OCI-LY7 (cell line): ENCODE measurements around the gene PLN. TPM values are rescaled to one million over a fixed set of nuclear protein-coding genes. Genes with fewer than 3 reads are reported as not detected.

ENCODE experiments used
- BruUV-seq: library from RNA; stranded (reverse); fragments of 400-500 nt; replicated peaks from 2 replicates; lab custom pipeline; 2021; lab: Mats Ljungman, UMichigan
- CTCF ChIA-PET: fragments of 300-600 bp; sonication (Branson Sonifier 250); formaldehyde crosslinking; loops from one replicate; lab custom pipeline; 2022; ENCODE audit warnings: antibody characterized with exemption; ENCODE audit not compliant: unreplicated experiment; lab: Charles Lee
- POLR2A ChIA-PET: fragments of 300-600 bp; sonication (Branson Sonifier 250); formaldehyde crosslinking; loops from one replicate; lab custom pipeline; 2022; ENCODE audit warnings: antibody characterized with exemption; lab: Charles Lee
- DNase-seq: peaks from one replicate; pipeline ENCODE4 v3.0.0-alpha.2; 2015; ENCODE audit warnings: low spot score
- H2AFZ ChIP-seq: fragments of 200-600 bp; sonication (generic), shearing (Covaris generic); 2 replicates; pipeline ENCODE4 v1.6.1; 2014; ENCODE audit warnings: mild to moderate bottlenecking, antibody characterized with exemption, low read length, moderate library complexity
- H3K27ac ChIP-seq: fragments of 200-600 bp; sonication (generic); 2 replicates; pipeline ENCODE4 v1.5.1; 2014; ENCODE audit warnings: mixed run types, low read depth, mild to moderate bottlenecking, moderate library complexity, low read length, inconsistent platforms; ENCODE audit not compliant: poor library complexity, severe bottlenecking
- H3K36me3 ChIP-seq: fragments of 200-600 bp; sonication (generic); 2 replicates; pipeline ENCODE4 v1.6.1; 2014; ENCODE audit warnings: mild to moderate bottlenecking, antibody characterized with exemption, low read length, moderate library complexity, mixed read lengths; ENCODE audit not compliant: insufficient read depth
- H3K4me1 ChIP-seq: fragments of 200-600 bp; sonication (generic); 2 replicates; pipeline ENCODE4 v1.5.1; 2014; ENCODE audit warnings: mild to moderate bottlenecking, low read length; ENCODE audit not compliant: insufficient read depth, poor library complexity, severe bottlenecking
- H3K4me2 ChIP-seq: fragments of 200-600 bp; sonication (generic); 2 replicates; pipeline ENCODE4 v1.6.1; 2014; ENCODE audit warnings: mild to moderate bottlenecking, low read length
- H3K4me3 ChIP-seq: fragments of 200-600 bp; sonication (generic); 2 replicates; pipeline ENCODE4 v1.5.1; 2014; ENCODE audit warnings: mild to moderate bottlenecking, low read depth, low read length; ENCODE audit not compliant: poor library complexity, severe bottlenecking
- H3K79me2 ChIP-seq: fragments of 200-600 bp; sonication (generic); 2 replicates; pipeline ENCODE4 v1.6.1; 2016; ENCODE audit warnings: low read depth, mild to moderate bottlenecking, low read length, moderate library complexity, mixed read lengths; ENCODE audit not compliant: insufficient read depth
- H3K9me2 ChIP-seq: fragments of 200-600 bp; sonication (generic); 2 replicates; pipeline ENCODE4 v1.6.1; 2016; ENCODE audit warnings: mild to moderate bottlenecking, low read length, mixed read lengths; ENCODE audit not compliant: insufficient read depth
- H3K9me3 ChIP-seq: fragments of 200-600 bp; sonication (generic); 2 replicates; pipeline ENCODE4 v1.6.1; 2014; ENCODE audit warnings: mild to moderate bottlenecking, mixed run types, low read length, mixed read lengths
- H4K20me1 ChIP-seq: fragments of 200-600 bp; sonication (generic); 2 replicates; pipeline ENCODE4 v1.6.1; 2014; ENCODE audit warnings: mild to moderate bottlenecking, antibody characterized with exemption, low read length, moderate library complexity, mixed read lengths; ENCODE audit not compliant: insufficient read depth
- EZH2phosphoT487 ChIP-seq: fragments of 200-600 bp; sonication (generic); IDR thresholded peaks from 2 replicates; pipeline ENCODE4 v1.6.1; 2018; ENCODE audit warnings: low read depth, borderline replicate concordance, mild to moderate bottlenecking, mixed run types, antibody characterized with exemption, low read length, moderate library complexity, mixed read lengths
- intact Hi-C: fragments of 100-400 bp; cut with micrococcal nuclease; formaldehyde crosslinking; loops from one replicate; pipeline ENCODE4 v1.10.0; 2022; ENCODE audit not compliant: unreplicated experiment
- total RNA-seq, 2 experiments: library from RNA; depleted of rRNA in 1 of 2; stranded (reverse); fragments of >200 nt in 1 of 2; shearing (Covaris generic) in 1 of 2; gene quantifications; 2 replicates each; pipeline ENCODE4 v1.2.3, GENCODE V29; 2014 to 2022
- TF ChIP-seq, protein P1 (sequence below): fragments of 200-600 bp; sonication (generic); conservative IDR thresholded peaks from 2 replicates; pipeline ENCODE4 v1.5.1; 2014; ENCODE audit warnings: mild to moderate bottlenecking, antibody characterized with exemption, low read length, moderate library complexity, mixed read lengths

Gene PLN
- total RNA-seq, 2 experiments from 2014 or later, result not detected

GRCh38 chr6:118554698-118555097 lies 6.6 kb downstream of the PLN start:
- DNase-seq, result no peak

DNA sequence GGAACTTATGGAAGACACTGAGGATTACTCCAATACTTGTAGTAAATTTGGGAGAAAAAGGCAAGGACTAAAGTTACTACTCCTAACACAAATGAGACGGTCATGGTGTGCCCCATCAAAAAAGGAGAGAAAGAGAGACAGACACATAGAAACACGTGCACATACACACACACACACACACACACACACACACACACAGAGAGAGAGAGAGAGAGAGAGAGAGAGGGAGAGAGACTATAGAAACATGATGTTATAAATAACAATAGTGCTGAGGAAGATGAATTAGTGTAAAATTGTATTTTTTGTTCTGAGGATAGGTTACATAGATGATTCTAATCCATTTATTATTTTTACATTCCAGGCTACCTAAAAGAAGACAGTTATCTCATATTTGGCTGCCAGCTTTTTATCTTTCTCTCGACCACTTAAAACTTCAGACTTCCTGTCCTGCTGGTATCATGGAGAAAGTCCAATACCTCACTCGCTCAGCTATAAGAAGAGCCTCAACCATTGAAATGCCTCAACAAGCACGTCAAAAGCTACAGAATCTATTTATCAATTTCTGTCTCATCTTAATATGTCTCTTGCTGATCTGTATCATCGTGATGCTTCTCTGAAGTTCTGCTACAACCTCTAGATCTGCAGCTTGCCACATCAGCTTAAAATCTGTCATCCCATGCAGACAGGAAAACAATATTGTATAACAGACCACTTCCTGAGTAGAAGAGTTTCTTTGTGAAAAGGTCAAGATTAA lies 10.5 kb downstream of the PLN start:
- ChIA-PET POLR2A (interaction anchor here (0.7 to 1.1 kb wide), 3 partner anchors 14 to 150 kb away, joined by 3 read pairs; no protein-coding TSS in a partner anchor), CTCF (no interaction called here)
- H3K36me3 ChIP-seq, result no peaks in the 10 kb centered on the region
- no peak overlapping the region for H3K27ac ChIP-seq
- TF ChIP-seq, protein P1, sequence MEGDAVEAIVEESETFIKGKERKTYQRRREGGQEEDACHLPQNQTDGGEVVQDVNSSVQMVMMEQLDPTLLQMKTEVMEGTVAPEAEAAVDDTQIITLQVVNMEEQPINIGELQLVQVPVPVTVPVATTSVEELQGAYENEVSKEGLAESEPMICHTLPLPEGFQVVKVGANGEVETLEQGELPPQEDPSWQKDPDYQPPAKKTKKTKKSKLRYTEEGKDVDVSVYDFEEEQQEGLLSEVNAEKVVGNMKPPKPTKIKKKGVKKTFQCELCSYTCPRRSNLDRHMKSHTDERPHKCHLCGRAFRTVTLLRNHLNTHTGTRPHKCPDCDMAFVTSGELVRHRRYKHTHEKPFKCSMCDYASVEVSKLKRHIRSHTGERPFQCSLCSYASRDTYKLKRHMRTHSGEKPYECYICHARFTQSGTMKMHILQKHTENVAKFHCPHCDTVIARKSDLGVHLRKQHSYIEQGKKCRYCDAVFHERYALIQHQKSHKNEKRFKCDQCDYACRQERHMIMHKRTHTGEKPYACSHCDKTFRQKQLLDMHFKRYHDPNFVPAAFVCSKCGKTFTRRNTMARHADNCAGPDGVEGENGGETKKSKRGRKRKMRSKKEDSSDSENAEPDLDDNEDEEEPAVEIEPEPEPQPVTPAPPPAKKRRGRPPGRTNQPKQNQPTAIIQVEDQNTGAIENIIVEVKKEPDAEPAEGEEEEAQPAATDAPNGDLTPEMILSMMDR, result no peak
- TF ChIP-seq EZH2phosphoT487, result no peak
- H3K4me1 ChIP-seq, result no peaks in the 10 kb centered on the region
- no peak overlapping the region for H3K4me2 ChIP-seq
- BruUV-seq, result no TSS peak
- no peak for DNase-seq
- H3K9me2 ChIP-seq, result no peaks in the 10 kb centered on the region
- H2AFZ ChIP-seq, result no peak overlapping the region
- H4K20me1 ChIP-seq, result no peaks in the 10 kb centered on the region
- H3K9me3 ChIP-seq, result no peaks in the 10 kb centered on the region
- H3K79me2 ChIP-seq, result no peaks in the 10 kb centered on the region
- H3K4me3 ChIP-seq, result no peak overlapping the region
- intact Hi-C loops, result no loop called here

More at GRCh38 chr6:118554698-118555097, 6.6 kb downstream of the PLN start:
- H3K4me2 ChIP-seq, result no peak overlapping the region
- H3K27ac ChIP-seq, result no peak overlapping the region
- ChIA-PET POLR2A (interaction anchor here (2.0 kb wide), 1 partner anchor 9 kb away, joined by 9 read pairs; no protein-coding TSS in a partner anchor), CTCF (no interaction called here)
- H4K20me1 ChIP-seq, result no peaks in the 10 kb centered on the region
- TF ChIP-seq, protein P1, result no peak
- TF ChIP-seq EZH2phosphoT487, result no peak
- H3K36me3 ChIP-seq, result no peaks in the 10 kb centered on the region
- no peaks in the 10 kb centered on the region for H3K4me1 ChIP-seq
- H3K9me2 ChIP-seq, result no peaks in the 10 kb centered on the region
- no peaks in the 10 kb centered on the region for H3K9me3 ChIP-seq
- H3K79me2 ChIP-seq, result no peaks in the 10 kb centered on the region
- no TSS peak for BruUV-seq
- intact Hi-C loops, result no loop called here
- H2AFZ ChIP-seq, result no peak overlapping the region
- H3K4me3 ChIP-seq, result no peak overlapping the region

DNA sequence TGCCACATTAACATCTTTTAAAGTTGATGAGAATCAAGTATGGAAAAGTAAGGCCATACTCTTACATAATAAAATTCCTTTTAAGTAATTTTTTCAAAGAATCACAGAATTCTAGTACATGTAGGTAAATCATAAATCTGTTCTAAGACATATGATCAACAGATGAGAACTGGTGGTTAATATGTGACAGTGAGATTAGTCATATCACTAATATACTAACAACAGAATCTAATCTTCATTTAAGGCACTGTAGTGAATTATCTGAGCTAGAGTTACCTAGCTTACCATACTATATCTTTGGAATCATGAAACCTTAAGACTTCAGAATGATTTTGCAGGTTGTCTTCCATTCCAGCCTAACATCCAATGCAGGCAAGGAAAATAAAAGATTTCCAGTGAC lies 11.6 kb downstream of the PLN start:
- no peak overlapping the region for H2AFZ ChIP-seq
- no peaks in the 10 kb centered on the region for H3K36me3 ChIP-seq
- H3K9me2 ChIP-seq, result no peaks in the 10 kb centered on the region
- no TSS peak for BruUV-seq
- ChIA-PET CTCF (no interaction called here), POLR2A (interaction anchor here (1.2 kb wide), 1 partner anchor 10 kb away, joined by 4 read pairs; no protein-coding TSS in a partner anchor)
- H3K9me3 ChIP-seq, result no peaks in the 10 kb centered on the region
- TF ChIP-seq EZH2phosphoT487, result no peak
- TF ChIP-seq, protein P1, result no peak
- no peaks in the 10 kb centered on the region for H3K4me1 ChIP-seq
- no peaks in the 10 kb centered on the region for H4K20me1 ChIP-seq
- no peak overlapping the region for H3K4me2 ChIP-seq
- DNase-seq, result no peak
- H3K27ac ChIP-seq, result no peak overlapping the region
- H3K79me2 ChIP-seq, result no peaks in the 10 kb centered on the region
- H3K4me3 ChIP-seq, result no peak overlapping the region
- intact Hi-C loops, result no loop called here
